Endothelial cell of umbilical vein (primary cell): ENCODE results near the gene CHST11.

Experiments used
- EZH2 ChIP-seq: IDR thresholded peaks from 2 replicates; pipeline ENCODE4 v1.6.1; 2012; ENCODE audit warnings: borderline replicate concordance, low read depth, mild to moderate bottlenecking, moderate library complexity, low read length, inconsistent platforms; ENCODE audit not compliant: severe bottlenecking
- FOS ChIP-seq: IDR thresholded peaks from 2 replicates; pipeline ENCODE4 v1.6.1; 2011; ENCODE audit warnings: mild to moderate bottlenecking, low read length, moderate library complexity, borderline replicate concordance; ENCODE audit not compliant: insufficient read depth
- GATA2 ChIP-seq: IDR thresholded peaks from 2 replicates; pipeline ENCODE4 v1.7.0; 2011; ENCODE audit warnings: low read depth, mild to moderate bottlenecking, moderate library complexity, mixed read lengths, low read length; ENCODE audit not compliant: insufficient read length, insufficient read depth
- JUN ChIP-seq: IDR thresholded peaks from 2 replicates; pipeline ENCODE4 v1.6.1; 2011; ENCODE audit warnings: borderline replicate concordance, low read depth; ENCODE audit not compliant: insufficient read length, insufficient read depth
- MYC ChIP-seq: IDR thresholded peaks from one replicate; pipeline ENCODE4 v1.6.1; 2011; ENCODE audit warnings: mild to moderate bottlenecking, low read depth, low read length
- POLR2A ChIP-seq: IDR thresholded peaks from 2 replicates; pipeline ENCODE4 v1.6.1; 2012; ENCODE audit warnings: low read depth, mild to moderate bottlenecking, control low read depth, low read length
- POLR2AphosphoS5 ChIP-seq: IDR thresholded peaks from 2 replicates; pipeline ENCODE4 v1.6.1; 2012; ENCODE audit warnings: low read depth, mild to moderate bottlenecking, control low read depth, low read length, moderate library complexity; ENCODE audit not compliant: insufficient read depth
- TF ChIP-seq, protein P1 (sequence below), 2 donors: IDR thresholded peaks; 1 replicate in 1 of 2; 2 replicates in 1 of 2; pipeline ENCODE4 v1.5.1; 2011; ENCODE audit warnings: low read length in 2 of 2, mild to moderate bottlenecking in 2 of 2, moderate library complexity in 2 of 2, control low read depth in 1 of 2, inconsistent platforms in 1 of 2, low read depth in 1 of 2; ENCODE audit not compliant: insufficient read depth in 1 of 2; ENCODE audit errors: extremely low read depth in 1 of 2
- TF ChIP-seq, protein P2 (sequence below): IDR thresholded peaks from 2 replicates; pipeline ENCODE4 v1.6.1; 2011; ENCODE audit not compliant: insufficient read depth, insufficient read length

DNA sequence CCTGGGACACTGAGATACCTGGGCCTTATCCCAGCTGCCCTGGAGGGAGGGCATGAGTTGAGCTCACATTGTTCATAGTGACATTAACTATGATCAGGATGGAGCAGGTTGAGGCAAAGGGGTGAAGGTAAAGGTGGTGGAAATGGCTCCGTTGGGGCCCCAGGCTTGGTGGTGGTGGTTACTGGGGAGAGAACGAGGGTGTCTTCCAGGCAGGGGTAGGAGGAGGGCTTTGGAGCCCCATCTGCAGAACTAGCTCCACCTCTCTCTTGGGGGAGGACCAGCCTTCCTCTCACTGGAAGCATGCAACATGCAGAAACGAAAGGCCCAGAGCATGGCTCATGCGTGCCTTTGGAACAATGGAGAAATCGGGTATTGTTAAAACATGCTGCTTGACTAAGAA, 284.3 kb downstream of the CHST11 start:
- TF ChIP-seq, protein P1, sequence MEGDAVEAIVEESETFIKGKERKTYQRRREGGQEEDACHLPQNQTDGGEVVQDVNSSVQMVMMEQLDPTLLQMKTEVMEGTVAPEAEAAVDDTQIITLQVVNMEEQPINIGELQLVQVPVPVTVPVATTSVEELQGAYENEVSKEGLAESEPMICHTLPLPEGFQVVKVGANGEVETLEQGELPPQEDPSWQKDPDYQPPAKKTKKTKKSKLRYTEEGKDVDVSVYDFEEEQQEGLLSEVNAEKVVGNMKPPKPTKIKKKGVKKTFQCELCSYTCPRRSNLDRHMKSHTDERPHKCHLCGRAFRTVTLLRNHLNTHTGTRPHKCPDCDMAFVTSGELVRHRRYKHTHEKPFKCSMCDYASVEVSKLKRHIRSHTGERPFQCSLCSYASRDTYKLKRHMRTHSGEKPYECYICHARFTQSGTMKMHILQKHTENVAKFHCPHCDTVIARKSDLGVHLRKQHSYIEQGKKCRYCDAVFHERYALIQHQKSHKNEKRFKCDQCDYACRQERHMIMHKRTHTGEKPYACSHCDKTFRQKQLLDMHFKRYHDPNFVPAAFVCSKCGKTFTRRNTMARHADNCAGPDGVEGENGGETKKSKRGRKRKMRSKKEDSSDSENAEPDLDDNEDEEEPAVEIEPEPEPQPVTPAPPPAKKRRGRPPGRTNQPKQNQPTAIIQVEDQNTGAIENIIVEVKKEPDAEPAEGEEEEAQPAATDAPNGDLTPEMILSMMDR (IDR thresholded peaks at IDR 0.05; ENCODE audit: extremely low read depth in 1 of 2, insufficient read depth in 1 of 2, low read depth in 1 of 2, low read length in 2 of 2), result no peak
- no peak for TF ChIP-seq JUN
- no peak for TF ChIP-seq POLR2A
- no peak for TF ChIP-seq MYC
- no peak for TF ChIP-seq POLR2AphosphoS5
- no peak for TF ChIP-seq EZH2
- TF ChIP-seq GATA2, result no peak
- TF ChIP-seq, protein P2, sequence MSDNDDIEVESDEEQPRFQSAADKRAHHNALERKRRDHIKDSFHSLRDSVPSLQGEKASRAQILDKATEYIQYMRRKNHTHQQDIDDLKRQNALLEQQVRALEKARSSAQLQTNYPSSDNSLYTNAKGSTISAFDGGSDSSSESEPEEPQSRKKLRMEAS, result no peak
- TF ChIP-seq FOS, result no peak
